GM12872 (cell line): ENCODE data around the gene TRIM47.

Source experiments
- TF ChIP-seq, protein P1 (sequence below): IDR thresholded peaks from 3 replicates; pipeline ENCODE4 v1.5.1; 2011; ENCODE audit warnings: low read depth, mild to moderate bottlenecking, low read length, moderate library complexity; ENCODE audit not compliant: insufficient read depth

Gene TRIM47

DNA sequence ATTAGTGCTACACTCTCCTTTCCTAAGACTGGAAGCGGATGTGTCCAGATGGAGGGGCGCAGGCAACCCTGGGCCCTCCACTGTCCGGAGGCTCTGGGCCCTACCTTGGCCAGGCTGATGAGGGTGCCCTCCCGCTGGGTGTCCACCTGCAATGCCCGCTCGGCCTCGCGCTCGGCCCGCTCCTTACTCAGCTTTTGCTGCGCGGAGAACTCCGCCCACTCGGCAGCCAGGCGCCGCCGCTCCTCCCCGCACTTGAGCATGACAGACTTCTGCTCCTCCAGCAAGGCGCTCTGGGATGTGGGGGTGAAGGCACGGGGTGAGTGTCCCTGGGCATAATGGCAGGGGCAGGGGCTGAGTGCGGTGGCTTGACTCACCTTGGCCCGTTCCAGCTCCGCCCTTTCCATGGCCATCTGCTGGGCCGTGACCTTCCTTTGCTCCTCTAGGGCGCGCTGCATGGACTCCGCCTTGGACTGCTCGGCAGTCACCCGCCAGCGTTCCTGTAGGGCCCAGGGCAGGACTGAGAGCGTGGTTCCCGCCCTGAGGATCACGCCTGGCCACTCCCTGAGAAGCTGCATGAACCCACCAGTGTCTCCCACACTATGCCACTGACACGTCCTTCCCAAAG is 36.4 kb upstream of the TRIM47 start:
- TF ChIP-seq, protein P1, sequence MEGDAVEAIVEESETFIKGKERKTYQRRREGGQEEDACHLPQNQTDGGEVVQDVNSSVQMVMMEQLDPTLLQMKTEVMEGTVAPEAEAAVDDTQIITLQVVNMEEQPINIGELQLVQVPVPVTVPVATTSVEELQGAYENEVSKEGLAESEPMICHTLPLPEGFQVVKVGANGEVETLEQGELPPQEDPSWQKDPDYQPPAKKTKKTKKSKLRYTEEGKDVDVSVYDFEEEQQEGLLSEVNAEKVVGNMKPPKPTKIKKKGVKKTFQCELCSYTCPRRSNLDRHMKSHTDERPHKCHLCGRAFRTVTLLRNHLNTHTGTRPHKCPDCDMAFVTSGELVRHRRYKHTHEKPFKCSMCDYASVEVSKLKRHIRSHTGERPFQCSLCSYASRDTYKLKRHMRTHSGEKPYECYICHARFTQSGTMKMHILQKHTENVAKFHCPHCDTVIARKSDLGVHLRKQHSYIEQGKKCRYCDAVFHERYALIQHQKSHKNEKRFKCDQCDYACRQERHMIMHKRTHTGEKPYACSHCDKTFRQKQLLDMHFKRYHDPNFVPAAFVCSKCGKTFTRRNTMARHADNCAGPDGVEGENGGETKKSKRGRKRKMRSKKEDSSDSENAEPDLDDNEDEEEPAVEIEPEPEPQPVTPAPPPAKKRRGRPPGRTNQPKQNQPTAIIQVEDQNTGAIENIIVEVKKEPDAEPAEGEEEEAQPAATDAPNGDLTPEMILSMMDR = no peak

DNA sequence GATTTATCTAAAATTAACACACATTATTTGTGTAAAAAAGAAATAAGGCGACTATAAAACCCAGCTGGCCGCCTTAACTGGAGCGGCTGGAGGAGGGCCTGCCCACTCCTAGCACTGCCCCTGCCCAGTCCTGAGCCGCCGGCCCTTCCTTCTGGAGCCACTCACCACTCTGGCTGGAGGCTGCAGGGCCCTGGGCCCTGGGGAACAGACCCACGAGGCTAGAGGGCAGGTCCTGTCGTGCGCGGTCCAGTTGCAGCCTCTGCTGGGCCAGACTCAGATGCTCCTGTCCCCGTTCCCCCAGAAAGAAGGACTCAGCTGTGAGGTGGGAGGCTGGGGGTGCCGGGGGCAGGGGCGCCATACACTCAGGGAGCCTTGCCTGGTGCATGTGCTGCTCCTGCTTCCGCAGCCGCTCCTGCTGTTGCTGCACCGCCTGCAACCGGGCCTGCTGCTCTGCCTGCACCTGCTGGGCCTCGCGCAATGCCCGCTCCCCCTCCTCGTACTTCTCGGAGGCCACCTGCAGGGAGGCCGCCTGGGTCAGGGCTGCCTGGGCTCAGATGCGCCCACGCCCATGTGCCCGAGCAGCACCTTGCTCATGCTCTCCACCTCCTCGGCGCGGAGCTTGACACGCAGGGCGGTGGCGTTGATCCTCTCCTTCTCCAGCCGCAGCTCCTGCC is 35.3 kb upstream of the TRIM47 start:
- TF ChIP-seq, protein P1 = no peak

DNA sequence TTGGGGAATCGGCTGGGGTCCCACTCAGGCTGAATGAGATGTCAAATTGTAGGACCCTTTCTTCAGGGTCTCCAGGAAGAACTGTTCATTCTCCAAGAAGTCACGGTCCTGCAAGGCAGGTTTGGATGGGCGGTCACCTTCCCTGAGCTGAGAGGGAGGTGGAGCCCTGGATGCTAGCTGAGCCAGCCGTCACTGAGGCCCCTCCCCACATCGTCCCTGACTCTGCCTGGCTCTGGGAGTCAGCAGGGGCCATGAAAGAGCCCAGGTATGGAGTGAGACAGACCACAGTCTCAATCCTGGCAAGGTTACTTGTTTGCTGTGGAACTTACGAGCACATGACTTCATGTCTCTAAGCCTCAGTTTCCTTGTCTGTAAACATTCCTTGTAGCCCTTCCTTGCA is 32.3 kb upstream of the TRIM47 start:
- TF ChIP-seq, protein P1 = no peak

DNA sequence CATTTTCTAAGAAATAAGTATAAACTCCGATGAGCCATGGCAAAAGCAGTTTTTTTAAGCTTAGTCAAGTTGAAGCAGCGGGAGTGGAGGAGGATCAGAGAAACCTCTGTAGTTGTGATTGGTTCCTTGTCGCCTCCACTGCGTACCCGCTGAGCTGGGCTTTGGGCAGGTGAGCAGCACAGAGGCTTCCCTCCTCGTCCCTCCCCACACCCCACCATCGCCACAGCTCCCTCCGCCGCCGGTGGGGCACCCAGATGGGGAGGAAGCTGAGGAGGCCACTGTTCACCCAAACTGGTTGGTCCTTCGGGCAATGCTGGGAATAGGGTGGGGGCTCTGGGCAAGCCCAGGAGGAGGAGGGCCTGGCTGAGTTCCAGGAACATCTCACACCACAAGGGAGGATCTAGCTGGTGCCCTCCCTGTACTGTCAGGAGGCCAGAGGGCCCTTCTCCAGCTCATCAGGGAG is 31.5 kb upstream of the TRIM47 start:
- TF ChIP-seq, protein P1 = no peak

DNA sequence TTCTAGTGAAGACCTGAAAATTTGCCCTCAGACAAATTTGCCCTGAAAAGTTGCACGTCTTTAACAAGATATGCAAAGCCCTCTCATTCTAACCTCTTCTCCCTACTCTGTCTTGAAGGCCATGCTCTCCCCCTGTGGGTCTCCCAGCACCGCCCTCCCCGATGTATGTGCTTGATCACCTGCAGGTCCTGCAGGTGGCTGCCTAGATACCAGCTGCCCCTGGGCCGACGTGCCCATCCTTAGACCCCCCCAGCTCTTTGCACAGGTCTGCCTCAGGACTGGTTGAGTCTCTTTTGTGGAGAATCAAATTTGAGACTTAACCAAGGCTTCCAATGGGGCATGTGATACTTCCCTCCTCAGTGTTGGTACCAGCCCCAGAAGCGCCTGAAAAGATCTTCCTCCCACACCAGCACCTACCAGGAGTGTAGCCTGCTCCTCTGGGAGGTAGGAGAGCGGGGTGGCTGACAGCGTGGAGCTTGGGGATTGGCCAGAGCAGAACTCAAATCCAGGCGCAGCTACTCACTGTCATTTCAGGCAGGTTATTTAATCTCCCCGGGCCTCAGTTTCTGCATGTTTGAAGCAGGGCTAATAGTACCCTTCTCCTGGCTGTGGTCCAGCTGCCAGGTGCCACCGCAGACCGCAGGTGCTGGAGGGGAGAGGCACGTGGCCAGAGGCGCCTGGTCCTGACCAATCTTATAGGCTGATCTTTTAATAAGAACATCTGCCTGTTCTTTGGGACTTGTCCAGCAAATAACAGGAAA is 30.9 kb upstream of the TRIM47 start:
- TF ChIP-seq, protein P1 = no peak

DNA sequence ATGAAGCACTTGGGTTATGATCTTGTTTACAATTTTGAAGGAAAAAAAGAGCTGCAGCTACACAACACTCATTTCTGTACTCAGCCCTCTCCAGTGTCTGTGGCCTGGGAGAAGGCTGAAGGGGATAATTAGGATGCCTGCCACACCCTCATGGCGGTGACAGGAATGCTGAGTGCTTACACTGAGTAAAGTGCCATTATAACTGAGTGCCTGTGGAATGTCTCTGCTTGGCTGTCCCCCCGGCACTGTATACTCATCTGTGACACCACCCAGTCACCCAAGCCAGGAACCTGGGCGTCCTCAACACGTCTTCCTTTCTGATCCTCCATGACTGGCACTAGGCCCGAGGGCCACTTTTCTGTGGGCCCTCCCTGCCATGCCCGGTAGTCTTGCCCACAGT is 29.8 kb upstream of the TRIM47 start:
- TF ChIP-seq, protein P1 = no peak

DNA sequence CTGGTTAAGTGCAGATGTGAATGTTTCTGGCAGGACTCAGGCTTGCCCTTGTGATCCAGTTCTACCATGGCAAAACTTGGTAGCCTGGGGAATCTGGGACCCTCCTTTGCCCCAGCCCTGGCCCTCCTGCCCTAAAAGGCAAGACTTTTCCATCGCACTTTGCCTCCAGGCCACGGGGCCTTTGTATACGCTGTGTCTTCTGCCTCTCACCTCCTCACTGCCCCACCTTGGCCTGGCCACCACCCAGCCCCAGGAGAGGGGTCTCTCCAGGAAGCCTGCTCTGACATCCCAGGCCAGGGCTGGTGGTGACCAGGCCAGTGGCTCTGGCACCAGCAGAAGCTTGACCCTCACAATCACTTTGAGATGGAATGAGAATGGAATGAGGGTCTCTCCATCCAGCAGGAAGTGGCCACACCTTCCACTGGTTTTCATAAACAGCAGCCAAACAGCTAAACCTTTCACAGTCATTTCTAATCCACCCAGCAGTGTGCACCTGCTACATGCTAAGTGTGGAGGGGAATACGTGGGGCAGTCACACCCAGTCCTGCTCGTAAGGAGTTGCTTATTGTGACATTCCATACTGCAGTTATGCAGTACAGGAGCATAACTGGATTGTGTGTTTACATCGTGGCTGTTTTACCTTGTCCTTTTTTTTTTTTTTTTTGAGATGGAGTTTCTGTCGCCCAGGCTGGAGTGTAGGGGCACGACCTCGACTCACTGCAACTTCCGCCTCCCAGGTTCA is 27.9 kb upstream of the TRIM47 start:
- TF ChIP-seq, protein P1 = no peak
